ENCODE measurements around the gene CARMIL1.

DNA sequence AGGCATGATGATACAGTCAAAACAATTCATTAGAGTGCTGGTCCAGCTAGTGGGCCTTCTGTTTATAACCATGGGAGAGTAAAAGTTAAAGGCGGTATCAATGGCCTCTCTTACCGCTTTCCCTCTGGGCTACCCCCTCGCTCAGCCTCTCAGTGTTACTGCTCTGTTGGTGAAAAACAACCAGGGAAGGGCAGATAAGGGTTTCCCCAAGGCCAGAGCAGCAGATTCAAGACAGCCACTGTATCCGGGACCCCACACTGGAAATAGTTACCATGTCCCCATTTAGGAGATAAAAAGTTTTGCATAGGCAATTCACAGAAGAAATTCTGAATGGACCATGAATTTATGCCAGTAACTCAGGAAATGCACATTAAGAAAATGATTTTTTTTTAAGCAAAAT lies 386.3 kb downstream of the CARMIL1 start:
- TF ChIP-seq POLR2A (IDR thresholded peaks at IDR 0.05) = no peak
- TF ChIP-seq, protein P1, sequence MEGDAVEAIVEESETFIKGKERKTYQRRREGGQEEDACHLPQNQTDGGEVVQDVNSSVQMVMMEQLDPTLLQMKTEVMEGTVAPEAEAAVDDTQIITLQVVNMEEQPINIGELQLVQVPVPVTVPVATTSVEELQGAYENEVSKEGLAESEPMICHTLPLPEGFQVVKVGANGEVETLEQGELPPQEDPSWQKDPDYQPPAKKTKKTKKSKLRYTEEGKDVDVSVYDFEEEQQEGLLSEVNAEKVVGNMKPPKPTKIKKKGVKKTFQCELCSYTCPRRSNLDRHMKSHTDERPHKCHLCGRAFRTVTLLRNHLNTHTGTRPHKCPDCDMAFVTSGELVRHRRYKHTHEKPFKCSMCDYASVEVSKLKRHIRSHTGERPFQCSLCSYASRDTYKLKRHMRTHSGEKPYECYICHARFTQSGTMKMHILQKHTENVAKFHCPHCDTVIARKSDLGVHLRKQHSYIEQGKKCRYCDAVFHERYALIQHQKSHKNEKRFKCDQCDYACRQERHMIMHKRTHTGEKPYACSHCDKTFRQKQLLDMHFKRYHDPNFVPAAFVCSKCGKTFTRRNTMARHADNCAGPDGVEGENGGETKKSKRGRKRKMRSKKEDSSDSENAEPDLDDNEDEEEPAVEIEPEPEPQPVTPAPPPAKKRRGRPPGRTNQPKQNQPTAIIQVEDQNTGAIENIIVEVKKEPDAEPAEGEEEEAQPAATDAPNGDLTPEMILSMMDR (IDR thresholded peaks at IDR 0.05) = no peak
